DOHH2 (cell line): Measurements from ENCODE around the gene DIS3.
A peak's percentile ranks its signal among the peaks of the same experiment; 100 is the strongest.

ENCODE experiments used
- H3F3A ChIP-seq: fragments of 200-600 bp; sonication (generic), shearing (Covaris generic); 2 replicates; pipeline ENCODE4 v1.6.0; 2016; ENCODE audit warnings: antibody characterized with exemption, mild to moderate bottlenecking; ENCODE audit not compliant: control insufficient read depth, insufficient read depth
- H3K27ac ChIP-seq: fragments of 200-600 bp; sonication (generic); 2 replicates; pipeline ENCODE4 v1.5.1; 2014; ENCODE audit warnings: low read depth, mild to moderate bottlenecking, low read length, moderate library complexity
- H3K27me3 ChIP-seq: fragments of 200-600 bp; sonication (generic); 2 replicates; pipeline ENCODE4 v1.6.1; 2014; ENCODE audit warnings: mild to moderate bottlenecking, low read length, mixed read lengths; ENCODE audit not compliant: control insufficient read depth
- H3K36me3 ChIP-seq: fragments of 200-600 bp; sonication (generic); 2 replicates; pipeline ENCODE4 v1.6.1; 2014; ENCODE audit warnings: mild to moderate bottlenecking, low read length, moderate library complexity, mixed read lengths; ENCODE audit not compliant: control insufficient read depth
- H3K4me1 ChIP-seq: fragments of 200-600 bp; sonication (generic); 2 replicates; pipeline ENCODE4 v1.6.1; 2014; ENCODE audit warnings: mild to moderate bottlenecking, low read length, mixed read lengths; ENCODE audit not compliant: control insufficient read depth
- H3K4me2 ChIP-seq: fragments of 200-600 bp; sonication (generic); 2 replicates; pipeline ENCODE4 v1.6.0; 2014; ENCODE audit warnings: mild to moderate bottlenecking, low read length, moderate library complexity
- H3K4me3 ChIP-seq: fragments of 200-600 bp; sonication (generic); 2 replicates; pipeline ENCODE4 v1.5.1; 2014; ENCODE audit warnings: mild to moderate bottlenecking, low read length, mixed read lengths
- H3K79me2 ChIP-seq: fragments of 200-600 bp; sonication (generic); 2 replicates; pipeline ENCODE4 v1.6.1; 2014; ENCODE audit warnings: mild to moderate bottlenecking, low read length, mixed read lengths; ENCODE audit not compliant: control insufficient read depth
- H3K9me2 ChIP-seq: fragments of 200-600 bp; sonication (generic); replicated peaks from 2 replicates; pipeline ENCODE4 v1.6.1; 2014; ENCODE audit warnings: mild to moderate bottlenecking, low read length, mixed read lengths; ENCODE audit not compliant: control insufficient read depth
- H3K9me3 ChIP-seq: fragments of 200-600 bp; sonication (generic); 2 replicates; pipeline ENCODE4 v1.6.1; 2014; ENCODE audit warnings: antibody characterized with exemption, low read length, mixed read lengths; ENCODE audit not compliant: control insufficient read depth, insufficient read depth
- H4K20me1 ChIP-seq: fragments of 200-600 bp; sonication (generic); 2 replicates; pipeline ENCODE4 v1.6.0; 2014; ENCODE audit warnings: low read depth, mild to moderate bottlenecking, antibody characterized with exemption, low read length, moderate library complexity; ENCODE audit not compliant: control insufficient read depth, insufficient read depth
- EZH2phosphoT487 ChIP-seq: fragments of 200-600 bp; sonication (generic); IDR thresholded peaks from 2 replicates; pipeline ENCODE4 v1.6.1; 2017; ENCODE audit warnings: borderline replicate concordance, mild to moderate bottlenecking, antibody characterized with exemption, low read length, moderate library complexity, mixed read lengths
- TF ChIP-seq, protein P1 (sequence below): fragments of 200-600 bp; sonication (generic); IDR thresholded peaks from one replicate; pipeline ENCODE4 v1.5.1; 2014; ENCODE audit warnings: antibody characterized with exemption, mild to moderate bottlenecking, low read depth, low read length; ENCODE audit not compliant: poor library complexity, severe bottlenecking

DIS3 gene

DNA sequence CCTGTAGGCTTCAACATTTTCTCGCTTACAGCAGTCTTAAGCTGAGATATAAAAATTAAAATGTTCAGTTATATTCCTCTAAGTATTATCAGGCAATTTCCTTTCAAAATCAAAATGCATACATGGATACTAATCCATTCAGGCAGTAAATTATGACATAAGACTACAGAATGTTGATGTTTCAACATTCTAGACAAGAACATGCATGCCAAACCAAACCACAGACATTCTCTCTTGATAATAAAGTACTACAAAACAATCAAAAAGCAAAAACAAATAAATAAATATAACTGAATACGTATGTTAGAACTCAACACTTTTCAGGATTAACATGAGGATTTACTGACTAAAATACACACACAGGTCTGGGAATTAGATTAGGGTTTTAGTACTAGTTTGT, 7.7 kb downstream of the DIS3 start:
- Histone ChIP-seq H3K27me3 (no peaks in the 10 kb centered on the region), H3K9me2 (no peaks in the 10 kb centered on the region), H3K36me3 (peaks cover 96% of the 10 kb centered on the region), H3K79me2 (peaks cover 26% of the 10 kb centered on the region), H3K4me3 (no peak overlapping the region), H3K4me2 (no peak overlapping the region), H3K9me3 (no peaks in the 10 kb centered on the region), H3F3A (no peaks in the 10 kb centered on the region; the same call in 1 of the 2 replicates), H3K4me1 (peaks cover under 1% of the 10 kb centered on the region), H3K27ac (no peak overlapping the region), H4K20me1 (0 out of 2 replicates have a peak, but pooled peaks cover 2% of the 10 kb centered on the region)
- TF ChIP-seq, protein P1, sequence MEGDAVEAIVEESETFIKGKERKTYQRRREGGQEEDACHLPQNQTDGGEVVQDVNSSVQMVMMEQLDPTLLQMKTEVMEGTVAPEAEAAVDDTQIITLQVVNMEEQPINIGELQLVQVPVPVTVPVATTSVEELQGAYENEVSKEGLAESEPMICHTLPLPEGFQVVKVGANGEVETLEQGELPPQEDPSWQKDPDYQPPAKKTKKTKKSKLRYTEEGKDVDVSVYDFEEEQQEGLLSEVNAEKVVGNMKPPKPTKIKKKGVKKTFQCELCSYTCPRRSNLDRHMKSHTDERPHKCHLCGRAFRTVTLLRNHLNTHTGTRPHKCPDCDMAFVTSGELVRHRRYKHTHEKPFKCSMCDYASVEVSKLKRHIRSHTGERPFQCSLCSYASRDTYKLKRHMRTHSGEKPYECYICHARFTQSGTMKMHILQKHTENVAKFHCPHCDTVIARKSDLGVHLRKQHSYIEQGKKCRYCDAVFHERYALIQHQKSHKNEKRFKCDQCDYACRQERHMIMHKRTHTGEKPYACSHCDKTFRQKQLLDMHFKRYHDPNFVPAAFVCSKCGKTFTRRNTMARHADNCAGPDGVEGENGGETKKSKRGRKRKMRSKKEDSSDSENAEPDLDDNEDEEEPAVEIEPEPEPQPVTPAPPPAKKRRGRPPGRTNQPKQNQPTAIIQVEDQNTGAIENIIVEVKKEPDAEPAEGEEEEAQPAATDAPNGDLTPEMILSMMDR = no peak
- TF ChIP-seq EZH2phosphoT487 = no peak

DNA sequence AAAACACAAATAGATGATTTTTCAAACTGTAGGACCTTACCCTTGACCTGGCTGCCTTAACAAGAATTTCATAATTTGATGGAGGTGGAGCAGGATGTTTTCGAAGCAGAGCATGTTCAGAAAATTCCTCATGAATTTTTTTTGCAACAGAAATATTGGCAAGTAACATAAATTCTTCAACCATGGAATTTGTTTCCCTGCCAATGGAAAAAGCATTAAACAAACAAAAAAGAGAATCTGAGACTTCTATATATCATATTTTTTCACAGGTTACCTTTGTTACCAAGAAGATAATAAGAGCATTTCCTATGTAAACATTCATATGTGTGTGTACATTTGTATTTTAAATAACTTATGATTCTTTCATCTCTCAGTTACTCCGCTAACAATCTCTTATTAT, 18.3 kb downstream of the DIS3 start:
- H3F3A ChIP-seq = peaks cover 3% of the 10 kb centered on the region
- H3K27me3 ChIP-seq = no peaks in the 10 kb centered on the region
- H3K79me2 ChIP-seq = no peaks in the 10 kb centered on the region
- TF ChIP-seq, protein P1 = no peak
- no peak for TF ChIP-seq EZH2phosphoT487
- no peak overlapping the region for H3K4me3 ChIP-seq
- H3K4me2 ChIP-seq = no peak overlapping the region
- H3K9me2 ChIP-seq = no peaks in the 10 kb centered on the region
- H3K9me3 ChIP-seq = no peaks in the 10 kb centered on the region
- H3K27ac ChIP-seq = no peak overlapping the region
- no peaks in the 10 kb centered on the region for H4K20me1 ChIP-seq
- H3K36me3 ChIP-seq = peaks cover 99% of the 10 kb centered on the region
- H3K4me1 ChIP-seq = peaks cover 24% of the 10 kb centered on the region

DNA sequence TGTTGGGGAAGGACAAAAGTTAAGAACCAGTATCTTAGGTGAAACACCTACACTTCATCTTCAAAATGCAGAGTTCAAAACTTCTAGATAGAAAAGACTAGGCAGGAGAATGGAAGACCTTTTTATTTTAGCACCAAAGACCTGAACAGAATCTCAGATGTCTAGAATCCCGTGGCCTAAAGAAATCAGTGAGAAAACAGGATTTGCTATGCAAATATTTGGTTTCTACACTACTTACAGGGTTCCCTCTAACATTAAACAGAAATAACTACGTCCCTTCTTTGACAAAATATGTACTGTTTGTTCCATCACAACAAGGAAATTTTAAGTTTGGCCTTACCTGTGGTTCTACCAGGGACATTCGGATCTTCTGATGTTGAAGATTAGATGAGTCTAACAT, 21.5 kb downstream of the DIS3 start:
- Histone ChIP-seq H3K27ac (peak overlapping the region; percentile 34), H3K4me3 (no peak overlapping the region), H3K9me2 (no peaks in the 10 kb centered on the region), H4K20me1 (0 out of 2 replicates have a peak, but pooled peaks cover 4% of the 10 kb centered on the region), H3K36me3 (peaks cover 92% of the 10 kb centered on the region), H3K27me3 (no peaks in the 10 kb centered on the region), H3K79me2 (peaks cover 4% of the 10 kb centered on the region), H3K9me3 (no peaks in the 10 kb centered on the region), H3K4me1 (peaks cover 24% of the 10 kb centered on the region), H3K4me2 (peak overlapping the region; percentile 21; the same call in 1 of the 2 replicates), H3F3A (peaks cover 11% of the 10 kb centered on the region)
- no peak for TF ChIP-seq EZH2phosphoT487
- TF ChIP-seq, protein P1 = no peak
